Measurements from ENCODE around the gene UGCG.

DNA sequence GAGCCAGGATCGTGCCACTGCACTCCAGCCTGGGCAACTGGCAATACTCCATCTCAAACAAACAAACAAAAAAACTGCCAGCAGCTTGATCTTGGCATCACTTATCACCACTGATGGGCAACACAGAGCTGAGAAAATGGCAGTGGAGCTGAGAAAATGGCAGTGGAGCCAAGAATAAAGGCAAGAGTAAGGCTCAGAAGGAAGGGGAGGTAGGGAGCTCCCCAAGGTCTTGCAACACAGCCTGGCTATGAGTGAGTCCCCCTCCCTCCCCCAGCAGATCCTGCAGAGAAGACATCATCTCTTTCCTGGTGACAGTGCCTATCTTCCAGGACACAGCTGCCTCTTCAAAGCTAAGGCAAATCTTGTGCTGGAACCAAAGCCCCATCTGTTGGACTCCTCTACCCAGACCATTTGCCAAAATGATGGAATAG, 70.3 kb downstream of the UGCG start:
- no peak for TF ChIP-seq ARNTL (CRISPR knock-in tag; IDR thresholded peaks at IDR 0.05; ENCODE audit: borderline replicate concordance, low read depth)
- TF ChIP-seq, protein P1, sequence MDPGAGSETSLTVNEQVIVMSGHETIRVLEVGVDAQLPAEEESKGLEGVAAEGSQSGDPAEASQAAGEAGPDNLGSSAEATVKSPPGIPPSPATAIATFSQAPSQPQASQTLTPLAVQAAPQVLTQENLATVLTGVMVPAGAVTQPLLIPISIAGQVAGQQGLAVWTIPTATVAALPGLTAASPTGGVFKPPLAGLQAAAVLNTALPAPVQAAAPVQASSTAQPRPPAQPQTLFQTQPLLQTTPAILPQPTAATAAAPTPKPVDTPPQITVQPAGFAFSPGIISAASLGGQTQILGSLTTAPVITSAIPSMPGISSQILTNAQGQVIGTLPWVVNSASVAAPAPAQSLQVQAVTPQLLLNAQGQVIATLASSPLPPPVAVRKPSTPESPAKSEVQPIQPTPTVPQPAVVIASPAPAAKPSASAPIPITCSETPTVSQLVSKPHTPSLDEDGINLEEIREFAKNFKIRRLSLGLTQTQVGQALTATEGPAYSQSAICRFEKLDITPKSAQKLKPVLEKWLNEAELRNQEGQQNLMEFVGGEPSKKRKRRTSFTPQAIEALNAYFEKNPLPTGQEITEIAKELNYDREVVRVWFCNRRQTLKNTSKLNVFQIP (CRISPR knock-in tag; IDR thresholded peaks at IDR 0.05; ENCODE audit: borderline replicate concordance, low read depth) = no peak
- no peak for TF ChIP-seq BACH2 (CRISPR knock-in tag; IDR thresholded peaks at IDR 0.05; ENCODE audit: borderline replicate concordance)
- no peak for TF ChIP-seq GLIS3 (CRISPR knock-in tag; IDR thresholded peaks at IDR 0.05)
- TF ChIP-seq, protein P2, sequence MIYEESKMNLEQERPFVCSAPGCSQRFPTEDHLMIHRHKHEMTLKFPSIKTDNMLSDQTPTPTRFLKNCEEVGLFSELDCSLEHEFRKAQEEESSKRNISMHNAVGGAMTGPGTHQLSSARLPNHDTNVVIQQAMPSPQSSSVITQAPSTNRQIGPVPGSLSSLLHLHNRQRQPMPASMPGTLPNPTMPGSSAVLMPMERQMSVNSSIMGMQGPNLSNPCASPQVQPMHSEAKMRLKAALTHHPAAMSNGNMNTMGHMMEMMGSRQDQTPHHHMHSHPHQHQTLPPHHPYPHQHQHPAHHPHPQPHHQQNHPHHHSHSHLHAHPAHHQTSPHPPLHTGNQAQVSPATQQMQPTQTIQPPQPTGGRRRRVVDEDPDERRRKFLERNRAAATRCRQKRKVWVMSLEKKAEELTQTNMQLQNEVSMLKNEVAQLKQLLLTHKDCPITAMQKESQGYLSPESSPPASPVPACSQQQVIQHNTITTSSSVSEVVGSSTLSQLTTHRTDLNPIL (CRISPR knock-in tag; IDR thresholded peaks at IDR 0.05; ENCODE audit: low read depth) = no peak
- TF ChIP-seq, protein P3, sequence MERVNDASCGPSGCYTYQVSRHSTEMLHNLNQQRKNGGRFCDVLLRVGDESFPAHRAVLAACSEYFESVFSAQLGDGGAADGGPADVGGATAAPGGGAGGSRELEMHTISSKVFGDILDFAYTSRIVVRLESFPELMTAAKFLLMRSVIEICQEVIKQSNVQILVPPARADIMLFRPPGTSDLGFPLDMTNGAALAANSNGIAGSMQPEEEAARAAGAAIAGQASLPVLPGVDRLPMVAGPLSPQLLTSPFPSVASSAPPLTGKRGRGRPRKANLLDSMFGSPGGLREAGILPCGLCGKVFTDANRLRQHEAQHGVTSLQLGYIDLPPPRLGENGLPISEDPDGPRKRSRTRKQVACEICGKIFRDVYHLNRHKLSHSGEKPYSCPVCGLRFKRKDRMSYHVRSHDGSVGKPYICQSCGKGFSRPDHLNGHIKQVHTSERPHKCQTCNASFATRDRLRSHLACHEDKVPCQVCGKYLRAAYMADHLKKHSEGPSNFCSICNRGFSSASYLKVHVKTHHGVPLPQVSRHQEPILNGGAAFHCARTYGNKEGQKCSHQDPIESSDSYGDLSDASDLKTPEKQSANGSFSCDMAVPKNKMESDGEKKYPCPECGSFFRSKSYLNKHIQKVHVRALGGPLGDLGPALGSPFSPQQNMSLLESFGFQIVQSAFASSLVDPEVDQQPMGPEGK (CRISPR knock-in tag; IDR thresholded peaks at IDR 0.05; ENCODE audit: borderline replicate concordance) = no peak
- no peak for TF ChIP-seq OSR1 (CRISPR knock-in tag; IDR thresholded peaks at IDR 0.05)
- TF ChIP-seq, protein P4, sequence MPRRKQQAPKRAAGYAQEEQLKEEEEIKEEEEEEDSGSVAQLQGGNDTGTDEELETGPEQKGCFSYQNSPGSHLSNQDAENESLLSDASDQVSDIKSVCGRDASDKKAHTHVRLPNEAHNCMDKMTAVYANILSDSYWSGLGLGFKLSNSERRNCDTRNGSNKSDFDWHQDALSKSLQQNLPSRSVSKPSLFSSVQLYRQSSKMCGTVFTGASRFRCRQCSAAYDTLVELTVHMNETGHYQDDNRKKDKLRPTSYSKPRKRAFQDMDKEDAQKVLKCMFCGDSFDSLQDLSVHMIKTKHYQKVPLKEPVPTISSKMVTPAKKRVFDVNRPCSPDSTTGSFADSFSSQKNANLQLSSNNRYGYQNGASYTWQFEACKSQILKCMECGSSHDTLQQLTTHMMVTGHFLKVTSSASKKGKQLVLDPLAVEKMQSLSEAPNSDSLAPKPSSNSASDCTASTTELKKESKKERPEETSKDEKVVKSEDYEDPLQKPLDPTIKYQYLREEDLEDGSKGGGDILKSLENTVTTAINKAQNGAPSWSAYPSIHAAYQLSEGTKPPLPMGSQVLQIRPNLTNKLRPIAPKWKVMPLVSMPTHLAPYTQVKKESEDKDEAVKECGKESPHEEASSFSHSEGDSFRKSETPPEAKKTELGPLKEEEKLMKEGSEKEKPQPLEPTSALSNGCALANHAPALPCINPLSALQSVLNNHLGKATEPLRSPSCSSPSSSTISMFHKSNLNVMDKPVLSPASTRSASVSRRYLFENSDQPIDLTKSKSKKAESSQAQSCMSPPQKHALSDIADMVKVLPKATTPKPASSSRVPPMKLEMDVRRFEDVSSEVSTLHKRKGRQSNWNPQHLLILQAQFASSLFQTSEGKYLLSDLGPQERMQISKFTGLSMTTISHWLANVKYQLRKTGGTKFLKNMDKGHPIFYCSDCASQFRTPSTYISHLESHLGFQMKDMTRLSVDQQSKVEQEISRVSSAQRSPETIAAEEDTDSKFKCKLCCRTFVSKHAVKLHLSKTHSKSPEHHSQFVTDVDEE (CRISPR knock-in tag; IDR thresholded peaks at IDR 0.05) = no peak
- TF ChIP-seq PPARA (CRISPR knock-in tag; IDR thresholded peaks at IDR 0.05; ENCODE audit: borderline replicate concordance) = no peak
- no peak for TF ChIP-seq ZFP3 (CRISPR knock-in tag; IDR thresholded peaks at IDR 0.05)
- TF ChIP-seq, protein P5, sequence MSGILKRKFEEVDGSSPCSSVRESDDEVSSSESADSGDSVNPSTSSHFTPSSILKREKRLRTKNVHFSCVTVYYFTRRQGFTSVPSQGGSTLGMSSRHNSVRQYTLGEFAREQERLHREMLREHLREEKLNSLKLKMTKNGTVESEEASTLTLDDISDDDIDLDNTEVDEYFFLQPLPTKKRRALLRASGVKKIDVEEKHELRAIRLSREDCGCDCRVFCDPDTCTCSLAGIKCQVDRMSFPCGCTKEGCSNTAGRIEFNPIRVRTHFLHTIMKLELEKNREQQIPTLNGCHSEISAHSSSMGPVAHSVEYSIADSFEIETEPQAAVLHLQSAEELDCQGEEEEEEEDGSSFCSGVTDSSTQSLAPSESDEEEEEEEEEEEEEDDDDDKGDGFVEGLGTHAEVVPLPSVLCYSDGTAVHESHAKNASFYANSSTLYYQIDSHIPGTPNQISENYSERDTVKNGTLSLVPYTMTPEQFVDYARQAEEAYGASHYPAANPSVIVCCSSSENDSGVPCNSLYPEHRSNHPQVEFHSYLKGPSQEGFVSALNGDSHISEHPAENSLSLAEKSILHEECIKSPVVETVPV (CRISPR knock-in tag; IDR thresholded peaks at IDR 0.05) = no peak
- TF ChIP-seq RARB (CRISPR knock-in tag; IDR thresholded peaks at IDR 0.05) = no peak
- TF ChIP-seq ZNF565 (CRISPR knock-in tag; conservative IDR thresholded peaks at IDR 0.05; ENCODE audit: low read depth) = no peak
- TF ChIP-seq ISL1 (CRISPR knock-in tag; IDR thresholded peaks at IDR 0.05) = no peak
